ENCODE results near the gene AIFM2.

The AIFM2 gene

GRCh38 chr10:70169649-70170364 is 37.2 kb upstream of the AIFM2 start:
- peak overlapping the region; percentile 89 for H3K4me3 ChIP-seq (ENCODE audit: insufficient read length, low read depth)

GRCh38 chr10:70169011-70169410 is 36.4 kb upstream of the AIFM2 start:
- H3K4me3 ChIP-seq (ENCODE audit: insufficient read length, low read depth): peak overlapping the region; percentile 89
- H3K9ac ChIP-seq (ENCODE audit: insufficient read length, low read depth): no peak overlapping the region
- TF ChIP-seq ZNF274 (IDR thresholded peaks at IDR 0.05; ENCODE audit: low read depth, low read length): no peak
- TF ChIP-seq YY1 (IDR thresholded peaks at IDR 0.05; ENCODE audit: insufficient read depth, insufficient read length): no peak
- no peak for TF ChIP-seq SUZ12 (IDR thresholded peaks at IDR 0.05; ENCODE audit: extremely low read depth, insufficient read depth, insufficient read length)
- H3K36me3 ChIP-seq (ENCODE audit: insufficient read depth, insufficient read length, low read length): peaks cover 28% of the 10 kb centered on the region
- no peaks in the 10 kb centered on the region for H3K27me3 ChIP-seq (ENCODE audit: insufficient read depth, insufficient read length)
- H3K4me1 ChIP-seq (ENCODE audit: insufficient read depth, insufficient read length): peaks cover 3% of the 10 kb centered on the region
- DNase-seq (ENCODE audit: low read depth, low spot score): no peak
- H3K9me3 ChIP-seq (ENCODE audit: insufficient read depth, low read length): no peaks in the 10 kb centered on the region

More at GRCh38 chr10:70169649-70170364, 37.2 kb upstream of the AIFM2 start:
- Histone ChIP-seq H3K27me3 (ENCODE audit: insufficient read depth, insufficient read length) (no peaks in the 10 kb centered on the region), H3K36me3 (ENCODE audit: insufficient read depth, insufficient read length, low read length) (peaks cover 21% of the 10 kb centered on the region), H3K9ac (ENCODE audit: insufficient read length, low read depth) (peak overlapping the region; percentile 95), H3K4me1 (ENCODE audit: insufficient read depth, insufficient read length) (peaks cover 5% of the 10 kb centered on the region), H3K9me3 (ENCODE audit: insufficient read depth, low read length) (no peaks in the 10 kb centered on the region)
- TF ChIP-seq SUZ12 (IDR thresholded peaks at IDR 0.05; ENCODE audit: extremely low read depth, insufficient read depth, insufficient read length) (no peak), ZNF274 (IDR thresholded peaks at IDR 0.05; ENCODE audit: low read depth, low read length) (no peak), YY1 (IDR thresholded peaks at IDR 0.05; ENCODE audit: insufficient read depth, insufficient read length) (no peak)
- no peak for DNase-seq (ENCODE audit: low read depth, low spot score)

- no peak overlapping the region for H3K9ac ChIP-seq (ENCODE audit: insufficient read length, low read depth)
- H3K9me3 ChIP-seq (ENCODE audit: insufficient read depth, low read length): no peaks in the 10 kb centered on the region
- peaks cover 2% of the 10 kb centered on the region for H3K4me1 ChIP-seq (ENCODE audit: insufficient read depth, insufficient read length)
- H3K4me3 ChIP-seq (ENCODE audit: insufficient read length, low read depth): no peak overlapping the region
- TF ChIP-seq SUZ12 (IDR thresholded peaks at IDR 0.05; ENCODE audit: extremely low read depth, insufficient read depth, insufficient read length) (no peak), ZNF274 (IDR thresholded peaks at IDR 0.05; ENCODE audit: low read depth, low read length) (no peak), YY1 (IDR thresholded peaks at IDR 0.05; ENCODE audit: insufficient read depth, insufficient read length) (no peak)
- DNase-seq (ENCODE audit: low read depth, low spot score): no peak
- H3K27me3 ChIP-seq (ENCODE audit: insufficient read depth, insufficient read length): no peaks in the 10 kb centered on the region
- peaks cover 34% of the 10 kb centered on the region for H3K36me3 ChIP-seq (ENCODE audit: insufficient read depth, insufficient read length, low read length)
Measured at GRCh38 chr10:70167246-70167645, 34.6 kb upstream of the AIFM2 start.

- Histone ChIP-seq H3K4me3 (ENCODE audit: insufficient read length, low read depth) (no peak overlapping the region), H3K9ac (ENCODE audit: insufficient read length, low read depth) (no peak overlapping the region), H3K36me3 (ENCODE audit: insufficient read depth, insufficient read length, low read length) (peaks cover 40% of the 10 kb centered on the region), H3K4me1 (ENCODE audit: insufficient read depth, insufficient read length) (no peaks in the 10 kb centered on the region), H3K27me3 (ENCODE audit: insufficient read depth, insufficient read length) (no peaks in the 10 kb centered on the region), H3K9me3 (ENCODE audit: insufficient read depth, low read length) (no peaks in the 10 kb centered on the region)
- DNase-seq (ENCODE audit: low read depth, low spot score): no peak
- TF ChIP-seq SUZ12 (IDR thresholded peaks at IDR 0.05; ENCODE audit: extremely low read depth, insufficient read depth, insufficient read length): no peak
- no peak for TF ChIP-seq ZNF274 (IDR thresholded peaks at IDR 0.05; ENCODE audit: low read depth, low read length)
- TF ChIP-seq YY1 (IDR thresholded peaks at IDR 0.05; ENCODE audit: insufficient read depth, insufficient read length): no peak
Measured at GRCh38 chr10:70166394-70166793, 33.8 kb upstream of the AIFM2 start.

DNA sequence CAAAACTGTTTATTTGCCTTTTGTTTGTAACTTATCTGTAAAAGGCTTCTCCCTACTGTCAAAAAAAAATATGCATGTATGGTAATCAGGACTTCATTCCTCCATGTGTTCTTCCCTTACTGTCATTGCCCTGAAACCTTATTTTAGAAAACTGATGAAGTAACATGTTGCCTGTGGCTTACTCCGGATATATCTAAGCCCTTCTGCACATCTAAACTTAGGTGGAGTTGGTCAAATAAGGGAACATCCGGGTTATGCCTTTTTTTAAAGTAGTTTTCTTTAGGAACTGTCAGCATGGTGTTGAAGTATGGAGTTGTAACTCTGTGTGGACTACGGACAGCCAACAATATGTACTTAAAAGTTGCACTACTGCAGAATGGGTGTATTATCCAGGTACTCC is 31.5 kb upstream of the AIFM2 start:
- Histone ChIP-seq H3K27me3 (ENCODE audit: insufficient read depth, insufficient read length) (no peaks in the 10 kb centered on the region), H3K4me1 (ENCODE audit: insufficient read depth, insufficient read length) (no peaks in the 10 kb centered on the region), H3K4me3 (ENCODE audit: insufficient read length, low read depth) (no peak overlapping the region), H3K9ac (ENCODE audit: insufficient read length, low read depth) (no peak overlapping the region), H3K9me3 (ENCODE audit: insufficient read depth, low read length) (no peaks in the 10 kb centered on the region), H3K36me3 (ENCODE audit: insufficient read depth, insufficient read length, low read length) (peaks cover 61% of the 10 kb centered on the region)
- TF ChIP-seq SUZ12 (IDR thresholded peaks at IDR 0.05; ENCODE audit: extremely low read depth, insufficient read depth, insufficient read length) (no peak), YY1 (IDR thresholded peaks at IDR 0.05; ENCODE audit: insufficient read depth, insufficient read length) (no peak), ZNF274 (IDR thresholded peaks at IDR 0.05; ENCODE audit: low read depth, low read length) (no peak)
- no peak for DNase-seq (ENCODE audit: low read depth, low spot score)

DNA sequence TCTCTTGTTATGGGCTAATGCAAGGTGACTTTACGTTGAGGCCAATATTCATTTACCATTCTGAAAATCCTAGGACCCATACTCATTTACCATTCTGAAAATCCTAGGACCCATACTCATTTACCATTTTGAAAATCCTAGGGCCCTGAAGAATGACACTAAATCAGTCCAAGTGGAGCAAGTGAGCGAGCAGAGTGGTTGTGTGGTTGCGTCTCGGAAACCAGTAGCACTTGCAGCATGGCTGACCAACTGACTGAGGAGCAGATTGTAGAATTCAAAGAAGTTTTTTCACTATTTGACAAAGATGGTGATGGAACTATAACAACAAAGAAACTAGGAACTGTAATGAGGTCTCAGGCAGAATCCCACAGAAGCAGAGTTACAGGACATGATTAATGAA is 30.8 kb upstream of the AIFM2 start:
- Histone ChIP-seq H3K27me3 (ENCODE audit: insufficient read depth, insufficient read length) (no peaks in the 10 kb centered on the region), H3K36me3 (ENCODE audit: insufficient read depth, insufficient read length, low read length) (peaks cover 67% of the 10 kb centered on the region), H3K4me1 (ENCODE audit: insufficient read depth, insufficient read length) (no peaks in the 10 kb centered on the region), H3K4me3 (ENCODE audit: insufficient read length, low read depth) (no peak overlapping the region), H3K9me3 (ENCODE audit: insufficient read depth, low read length) (no peaks in the 10 kb centered on the region), H3K9ac (ENCODE audit: insufficient read length, low read depth) (no peak overlapping the region)
- DNase-seq (ENCODE audit: low read depth, low spot score): no peak
- TF ChIP-seq ZNF274 (IDR thresholded peaks at IDR 0.05; ENCODE audit: low read depth, low read length): no peak
- TF ChIP-seq YY1 (IDR thresholded peaks at IDR 0.05; ENCODE audit: insufficient read depth, insufficient read length): no peak
- TF ChIP-seq SUZ12 (IDR thresholded peaks at IDR 0.05; ENCODE audit: extremely low read depth, insufficient read depth, insufficient read length): no peak

- H3K4me3 ChIP-seq (ENCODE audit: insufficient read length, low read depth): no peak overlapping the region
- H3K4me1 ChIP-seq (ENCODE audit: insufficient read depth, insufficient read length): no peaks in the 10 kb centered on the region
- peaks cover 67% of the 10 kb centered on the region for H3K36me3 ChIP-seq (ENCODE audit: insufficient read depth, insufficient read length, low read length)
- H3K9me3 ChIP-seq (ENCODE audit: insufficient read depth, low read length): no peaks in the 10 kb centered on the region
- DNase-seq (ENCODE audit: low read depth, low spot score): no peak
- no peak overlapping the region for H3K9ac ChIP-seq (ENCODE audit: insufficient read length, low read depth)
- no peak for TF ChIP-seq ZNF274 (IDR thresholded peaks at IDR 0.05; ENCODE audit: low read depth, low read length)
- TF ChIP-seq SUZ12 (IDR thresholded peaks at IDR 0.05; ENCODE audit: extremely low read depth, insufficient read depth, insufficient read length): no peak
- no peak for TF ChIP-seq YY1 (IDR thresholded peaks at IDR 0.05; ENCODE audit: insufficient read depth, insufficient read length)
- H3K27me3 ChIP-seq (ENCODE audit: insufficient read depth, insufficient read length): no peaks in the 10 kb centered on the region
Measured at GRCh38 chr10:70162892-70163201, 30.2 kb upstream of the AIFM2 start.
